ENCODE measurements around the gene PLPPR1. TPM values are rescaled to one million over a fixed set of nuclear protein-coding genes. Genes with fewer than 3 reads are reported as not detected.

The PLPPR1 gene
- not detected in 2 replicates for total RNA-seq
- long read RNA-seq, result 0 reads

- no peaks in the 10 kb centered on the region for H3K36me3 Mint-ChIP-seq (ENCODE audit: unreplicated experiment)
- peaks cover 7% of the 10 kb centered on the region for H3K4me1 Mint-ChIP-seq (ENCODE audit: unreplicated experiment)
- TF ChIP-seq CTCF (IDR thresholded peaks at IDR 0.05), result no peak
- DNase-seq (ENCODE audit: extremely low spot score, unreplicated experiment), result peak; percentile 84
- H3K4me3 Mint-ChIP-seq (ENCODE audit: unreplicated experiment), result peak within 1 kb of the TSS; percentile 82
- H3K27me3 Mint-ChIP-seq (ENCODE audit: unreplicated experiment), result peaks cover 72% of the 10 kb centered on the region
- H3K27ac Mint-ChIP-seq (ENCODE audit: unreplicated experiment), result no peak within 1 kb of the TSS
- H3K9me3 Mint-ChIP-seq (ENCODE audit: unreplicated experiment), result no peaks in the 10 kb centered on the region
Observed at GRCh38 chr9:101028346-101029314, at the start of gene PLPPR1. PLPPR1 (plus strand) TSS chr9:101028727.

GRCh38 chr9:100989731-100990130 lies 38.8 kb upstream of the PLPPR1 start:
- no peak for DNase-seq (ENCODE audit: extremely low spot score, unreplicated experiment)
- Mint-ChIP-seq H3K4me1 (ENCODE audit: unreplicated experiment) (no peaks in the 10 kb centered on the region), H3K27me3 (ENCODE audit: unreplicated experiment) (no peaks in the 10 kb centered on the region), H3K4me3 (ENCODE audit: unreplicated experiment) (no peak overlapping the region), H3K27ac (ENCODE audit: unreplicated experiment) (no peak overlapping the region), H3K9me3 (ENCODE audit: unreplicated experiment) (no peaks in the 10 kb centered on the region), H3K36me3 (ENCODE audit: unreplicated experiment) (no peaks in the 10 kb centered on the region)
- no peak for TF ChIP-seq CTCF (IDR thresholded peaks at IDR 0.05)

- Mint-ChIP-seq H3K27me3 (ENCODE audit: unreplicated experiment) (no peaks in the 10 kb centered on the region), H3K9me3 (ENCODE audit: unreplicated experiment) (no peaks in the 10 kb centered on the region), H3K4me1 (ENCODE audit: unreplicated experiment) (no peaks in the 10 kb centered on the region), H3K27ac (ENCODE audit: unreplicated experiment) (no peak overlapping the region), H3K4me3 (ENCODE audit: unreplicated experiment) (no peak overlapping the region), H3K36me3 (ENCODE audit: unreplicated experiment) (no peaks in the 10 kb centered on the region)
- TF ChIP-seq CTCF (IDR thresholded peaks at IDR 0.05), result no peak
- no peak for DNase-seq (ENCODE audit: extremely low spot score, unreplicated experiment)
Observed at GRCh38 chr9:100990605-100991381, 37.7 kb upstream of the PLPPR1 start.

- no peaks in the 10 kb centered on the region for H3K4me1 Mint-ChIP-seq (ENCODE audit: unreplicated experiment)
- DNase-seq (ENCODE audit: extremely low spot score, unreplicated experiment), result no peak
- no peak overlapping the region for H3K27ac Mint-ChIP-seq (ENCODE audit: unreplicated experiment)
- TF ChIP-seq CTCF (IDR thresholded peaks at IDR 0.05), result no peak
- H3K27me3 Mint-ChIP-seq (ENCODE audit: unreplicated experiment), result no peaks in the 10 kb centered on the region
- no peak overlapping the region for H3K4me3 Mint-ChIP-seq (ENCODE audit: unreplicated experiment)
- H3K36me3 Mint-ChIP-seq (ENCODE audit: unreplicated experiment), result no peaks in the 10 kb centered on the region
- no peaks in the 10 kb centered on the region for H3K9me3 Mint-ChIP-seq (ENCODE audit: unreplicated experiment)
Observed at GRCh38 chr9:100992632-100993031, 35.9 kb upstream of the PLPPR1 start.
